PC-9 (cell line): ENCODE data around the gene ATG4A. TPM values are rescaled to one million over a fixed set of nuclear protein-coding genes. Genes with fewer than 3 reads are reported as not detected.

Source experiments
- BruUV-seq: library from RNA; stranded (reverse); fragments of 400-500 nt; replicated peaks from 2 replicates; lab custom pipeline; 2021; lab: Mats Ljungman, UMichigan
- CTCF ChIA-PET: fragments of 300-600 bp; sonication (Branson Sonifier 250); formaldehyde crosslinking; loops from one replicate; lab custom pipeline; 2022; ENCODE audit warnings: antibody characterized with exemption; lab: Charles Lee
- POLR2A ChIA-PET: fragments of 300-600 bp; sonication (Branson Sonifier 250); formaldehyde crosslinking; loops from one replicate; lab custom pipeline; 2022; ENCODE audit warnings: antibody characterized with exemption; ENCODE audit not compliant: unreplicated experiment; lab: Charles Lee
- DNase-seq, 2 experiments: peaks; one replicate each; pipeline versions ENCODE4 v3.0.0 to v3.0.0-alpha.2; 2015 to 2022; ENCODE audit warnings: mixed read lengths in 1 of 2
- H2AFZ ChIP-seq: fragments of 200-600 bp; sonication (generic); 2 replicates; pipeline ENCODE4 v1.8.1; 2017; ENCODE audit warnings: antibody characterized with exemption
- H3F3A ChIP-seq: fragments of 200-600 bp; sonication (generic); 2 replicates; pipeline ENCODE4 v1.8.1; 2017; ENCODE audit warnings: antibody characterized with exemption, mild to moderate bottlenecking, low read depth; ENCODE audit not compliant: insufficient read depth
- H3K27ac ChIP-seq: fragments of 200-600 bp; sonication (generic); 2 replicates; pipeline ENCODE4 v1.6.1; 2016; ENCODE audit warnings: mixed run types
- H3K27me3 ChIP-seq: fragments of 200-600 bp; sonication (generic); 2 replicates; pipeline ENCODE4 v1.6.1; 2016; ENCODE audit warnings: low read depth, mixed run types; ENCODE audit not compliant: insufficient read depth
- H3K36me3 ChIP-seq: fragments of 200-600 bp; sonication (generic); 2 replicates; pipeline ENCODE4 v1.6.1; 2016; ENCODE audit warnings: low read depth, mixed run types
- H3K4me1 ChIP-seq: fragments of 200-600 bp; sonication (generic); replicated peaks from 2 replicates; pipeline ENCODE4 v1.6.1; 2016; ENCODE audit warnings: mixed run types; ENCODE audit not compliant: insufficient read depth
- H3K4me2 ChIP-seq: fragments of 200-600 bp; sonication (generic); 2 replicates; pipeline ENCODE4 v1.6.1; 2017; ENCODE audit warnings: mixed run types
- H3K4me3 ChIP-seq: fragments of 200-600 bp; sonication (generic); 2 replicates; pipeline ENCODE4 v1.6.1; 2016; ENCODE audit warnings: mixed run types
- H3K79me2 ChIP-seq: fragments of 200-600 bp; sonication (generic); 2 replicates; pipeline ENCODE4 v1.6.1; 2017; ENCODE audit warnings: low read depth, mixed run types
- H3K9me2 ChIP-seq: fragments of 200-600 bp; sonication (generic); 2 replicates; pipeline ENCODE4 v1.8.1; 2017; ENCODE audit warnings: mild to moderate bottlenecking; ENCODE audit not compliant: insufficient read depth
- H3K9me3 ChIP-seq: fragments of 200-600 bp; sonication (generic); 2 replicates; pipeline ENCODE4 v1.8.1; 2016; ENCODE audit warnings: low read depth; ENCODE audit not compliant: insufficient read depth
- H4K20me1 ChIP-seq: fragments of 200-600 bp; sonication (generic); 2 replicates; pipeline ENCODE4 v1.8.1; 2017; ENCODE audit not compliant: insufficient read depth
- CTCF ChIP-seq: fragments of 200-600 bp; sonication (generic); conservative IDR thresholded peaks from 2 replicates; pipeline ENCODE4 v1.6.1; 2017; ENCODE audit warnings: mixed run types, antibody characterized with exemption, mild to moderate bottlenecking, moderate library complexity
- EZH2 ChIP-seq: fragments of 200-600 bp; sonication (generic); IDR thresholded peaks from 2 replicates; pipeline ENCODE4 v1.8.0; 2017; ENCODE audit warnings: antibody characterized with exemption, low read depth
- intact Hi-C: fragments of 100-400 bp; cut with micrococcal nuclease; formaldehyde crosslinking; loops from one replicate; pipeline ENCODE4 v1.10.0; 2022; ENCODE audit not compliant: unreplicated experiment
- total RNA-seq: library from RNA; stranded (reverse); gene quantifications from 2 replicates; pipeline ENCODE4 v1.2.3, GENCODE V29; 2021

ATG4A gene
- total RNA-seq, 1 experiment from 2014 or later, result 9.6 TPM

DNA sequence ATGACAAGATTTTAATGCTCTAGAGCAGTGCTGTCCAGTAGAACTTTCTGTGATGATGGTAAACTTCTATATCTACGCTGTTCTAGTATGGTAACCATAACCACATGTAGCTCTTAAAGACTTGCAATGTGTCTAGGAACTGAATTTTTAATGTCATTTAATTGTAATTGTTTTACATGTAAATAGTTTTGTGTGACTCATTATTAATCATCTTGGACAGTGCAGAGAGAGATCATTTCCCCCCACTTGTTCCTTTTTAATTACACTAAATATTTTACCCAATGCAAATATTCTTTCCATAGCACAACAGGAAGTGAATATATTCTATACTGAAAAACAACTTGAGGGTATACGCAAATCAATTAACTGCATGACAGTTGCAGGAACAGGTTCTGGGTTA, 5.8 kb downstream of the ATG4A start:
- no peak overlapping the region for H3K4me3 ChIP-seq
- 0 out of 2 replicates have a peak, but pooled peaks cover under 1% of the 10 kb centered on the region for H3K79me2 ChIP-seq
- no peaks in the 10 kb centered on the region for H4K20me1 ChIP-seq
- H3K4me2 ChIP-seq, result no peak overlapping the region
- no peaks in the 10 kb centered on the region for H3F3A ChIP-seq
- no peak for DNase-seq
- peaks cover 2% of the 10 kb centered on the region; the same call in 1 of the 2 replicates for H3K4me1 ChIP-seq
- no TSS peak for BruUV-seq
- no peaks in the 10 kb centered on the region for H3K9me3 ChIP-seq
- no peaks in the 10 kb centered on the region for H3K36me3 ChIP-seq
- intact Hi-C loops, result no loop called here
- H3K27me3 ChIP-seq, result no peaks in the 10 kb centered on the region
- CTCF ChIA-PET, result no interaction called here
- H3K27ac ChIP-seq, result no peak overlapping the region
- H3K9me2 ChIP-seq, result no peaks in the 10 kb centered on the region
- POLR2A ChIA-PET, result no interaction called here
- no peak overlapping the region for H2AFZ ChIP-seq
- TF ChIP-seq EZH2 (no peak), CTCF (no peak)

DNA sequence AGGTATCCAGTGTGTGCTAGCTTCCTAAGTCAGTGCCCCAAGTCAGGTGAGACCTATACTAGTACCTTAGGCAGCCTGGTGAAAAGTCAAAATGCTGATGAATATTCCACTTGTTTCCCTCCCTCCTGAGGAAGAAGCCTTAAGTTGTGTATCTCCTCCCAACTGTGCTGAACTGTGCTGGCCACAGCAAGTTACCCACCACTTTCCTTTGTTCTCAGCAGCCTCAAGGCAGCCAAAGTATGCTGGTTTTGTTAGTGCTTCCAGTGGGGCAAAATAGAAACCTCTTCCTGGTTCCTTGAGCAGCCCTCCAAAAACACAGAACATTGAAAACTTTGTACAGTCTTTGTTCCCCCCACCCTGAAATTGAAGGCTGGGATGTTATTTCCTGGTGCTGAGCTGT, 13.9 kb downstream of the ATG4A start:
- no peaks in the 10 kb centered on the region for H3K27me3 ChIP-seq
- TF ChIP-seq CTCF (no peak), EZH2 (no peak)
- H2AFZ ChIP-seq, result no peak overlapping the region
- H3K36me3 ChIP-seq, result no peaks in the 10 kb centered on the region
- 0 out of 2 replicates have a peak, but pooled peaks cover 4% of the 10 kb centered on the region for H4K20me1 ChIP-seq
- no peaks in the 10 kb centered on the region for H3K4me1 ChIP-seq
- CTCF ChIA-PET, result no interaction called here
- H3K4me3 ChIP-seq, result no peak overlapping the region
- no peaks in the 10 kb centered on the region for H3F3A ChIP-seq
- no peaks in the 10 kb centered on the region for H3K9me3 ChIP-seq
- DNase-seq, result no peak
- intact Hi-C loops, result no loop called here
- no peaks in the 10 kb centered on the region for H3K79me2 ChIP-seq
- POLR2A ChIA-PET, result no interaction called here
- BruUV-seq, result no TSS peak
- H3K9me2 ChIP-seq, result no peaks in the 10 kb centered on the region
- H3K4me2 ChIP-seq, result no peak overlapping the region
- no peak overlapping the region for H3K27ac ChIP-seq

DNA sequence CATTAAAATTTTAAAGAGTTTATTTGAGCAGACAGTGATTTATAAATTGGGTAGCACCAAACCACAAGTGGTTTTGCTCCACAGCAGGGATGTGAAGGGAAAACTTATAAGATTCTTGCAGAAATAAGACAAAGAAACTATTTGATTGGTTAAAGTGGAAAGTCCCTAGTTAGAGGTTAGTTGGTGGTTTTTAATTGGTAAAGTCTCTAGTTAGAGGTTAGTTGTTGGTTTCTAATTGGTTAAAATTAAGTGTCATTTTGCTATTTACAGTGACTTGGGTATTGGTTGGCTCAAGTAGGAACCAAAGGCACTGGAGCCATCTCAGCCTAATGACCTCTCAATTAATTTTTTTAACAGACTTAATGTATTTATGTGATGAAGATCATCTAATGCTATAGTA, 23.0 kb downstream of the ATG4A start:
- BruUV-seq, result no TSS peak
- TF ChIP-seq EZH2 (no peak), CTCF (no peak)
- no peaks in the 10 kb centered on the region for H3K27me3 ChIP-seq
- H3K79me2 ChIP-seq, result no peaks in the 10 kb centered on the region
- no peaks in the 10 kb centered on the region for H3K9me3 ChIP-seq
- H3K4me2 ChIP-seq, result no peak overlapping the region
- no peak overlapping the region for H3K4me3 ChIP-seq
- no peaks in the 10 kb centered on the region for H4K20me1 ChIP-seq
- H3K4me1 ChIP-seq, result no peaks in the 10 kb centered on the region
- intact Hi-C loops, result no loop called here
- POLR2A ChIA-PET, result no interaction called here
- no peaks in the 10 kb centered on the region for H3K9me2 ChIP-seq
- no peaks in the 10 kb centered on the region for H3F3A ChIP-seq
- no peak for DNase-seq
- H2AFZ ChIP-seq, result no peak overlapping the region
- H3K27ac ChIP-seq, result no peak overlapping the region
- CTCF ChIA-PET, result interaction anchor here (0.6 kb wide), 1 partner anchor 572 kb away, joined by 3 read pairs; no protein-coding TSS in a partner anchor
- H3K36me3 ChIP-seq, result no peaks in the 10 kb centered on the region
